IMR-90 (cell line): ENCODE measurements around the gene NTMT1. TPM values are rescaled to one million over a fixed set of nuclear protein-coding genes. Genes with fewer than 3 reads are reported as not detected.
A peak's percentile ranks its signal among the peaks of the same experiment; 100 is the strongest.

ENCODE experiments used
- ATAC-seq: fragments of 200-7000 bp; cut with Tn5 transposase; 2 replicates; pipeline ENCODE4 v1.9.1; 2020; ENCODE audit warnings: low read depth, mild to moderate bottlenecking, moderate library complexity
- BruUV-seq: library from RNA; stranded (reverse); fragments of 400-500 nt; replicated peaks from 2 replicates; lab custom pipeline; 2021; lab: Mats Ljungman, UMichigan
- CTCF ChIA-PET: fragments of 300-600 bp; formaldehyde crosslinking; extraction: SDS; loops from one replicate; lab custom pipeline; 2021; ENCODE audit warnings: antibody characterized with exemption; lab: Yijun Ruan, JAX
- POLR2A ChIA-PET: fragments of 300-600 bp; sonication (Branson Sonifier 250); formaldehyde crosslinking; loops from one replicate; lab custom pipeline; 2022; ENCODE audit warnings: antibody characterized with exemption; ENCODE audit not compliant: unreplicated experiment; lab: Charles Lee
- DNase-seq: peaks from one replicate; pipeline ENCODE4 v3.0.0; 2013
- H2AFZ ChIP-seq: replicated peaks from 2 replicates; pipeline ENCODE3; 2013; ENCODE audit warnings: low read length, mild to moderate bottlenecking; ENCODE audit not compliant: poor library complexity
- H2AK5ac ChIP-seq: 2 replicates; pipeline ENCODE4 v1.6.1; 2013; ENCODE audit warnings: low read depth, low read length, inconsistent platforms
- H2AK9ac ChIP-seq: replicated peaks from 2 replicates; pipeline ENCODE3; 2013; ENCODE audit warnings: mild to moderate bottlenecking, low read depth, low read length, moderate library complexity; ENCODE audit not compliant: poor library complexity
- H2BK120ac ChIP-seq: 2 replicates; pipeline ENCODE4 v1.6.1; 2013; ENCODE audit warnings: low read depth, low read length, inconsistent platforms
- H2BK15ac ChIP-seq: 3 replicates; pipeline ENCODE4 v1.6.1; 2013; ENCODE audit warnings: low read depth, low read length, inconsistent platforms
- H2BK20ac ChIP-seq: 2 replicates; pipeline ENCODE4 v1.6.1; 2013; ENCODE audit warnings: low read depth, mild to moderate bottlenecking, inconsistent platforms, low read length, moderate library complexity
- H2BK5ac ChIP-seq: 2 replicates; pipeline ENCODE4 v1.6.1; 2013; ENCODE audit warnings: mild to moderate bottlenecking, low read depth, low read length, inconsistent platforms; ENCODE audit not compliant: poor library complexity, severe bottlenecking
- H3K14ac ChIP-seq: replicated peaks from 2 replicates; pipeline ENCODE4 v1.6.1; 2013; ENCODE audit warnings: low read depth, low read length, inconsistent platforms
- H3K18ac ChIP-seq: 2 replicates; pipeline ENCODE4 v1.6.1; 2013; ENCODE audit warnings: low read depth, low read length, control low read depth
- H3K23ac ChIP-seq: 2 replicates; pipeline ENCODE4 v1.6.1; 2013; ENCODE audit warnings: low read depth, low read length, inconsistent platforms
- H3K27ac ChIP-seq: 2 replicates; pipeline ENCODE4 v1.5.1; 2013; ENCODE audit warnings: mild to moderate bottlenecking, control low read depth, low read length; ENCODE audit not compliant: insufficient read depth
- H3K27me3 ChIP-seq: 2 replicates; pipeline ENCODE4 v1.6.1; 2013; ENCODE audit warnings: low read length; ENCODE audit not compliant: control insufficient read depth, insufficient read depth
- H3K36me3 ChIP-seq: 2 replicates; pipeline ENCODE4 v1.6.1; 2013; ENCODE audit warnings: low read length, mixed read lengths; ENCODE audit not compliant: control insufficient read depth, insufficient read depth
- H3K4ac ChIP-seq: 2 replicates; pipeline ENCODE4 v1.6.1; 2013; ENCODE audit warnings: low read depth, low read length, inconsistent platforms
- H3K4me1 ChIP-seq: 2 replicates; pipeline ENCODE4 v1.6.1; 2013; ENCODE audit warnings: low read length, mixed read lengths; ENCODE audit not compliant: control insufficient read depth, insufficient read depth
- H3K4me2 ChIP-seq: 2 replicates; pipeline ENCODE4 v1.6.1; 2013; ENCODE audit warnings: low read depth, mild to moderate bottlenecking, control low read depth, low read length, moderate library complexity
- H3K4me3 ChIP-seq: 2 replicates; pipeline ENCODE4 v1.5.1; 2013; ENCODE audit warnings: low read depth, mild to moderate bottlenecking, control low read depth, low read length, moderate library complexity; ENCODE audit not compliant: insufficient read depth
- H3K56ac ChIP-seq: 2 replicates; pipeline ENCODE4 v1.6.1; 2013; ENCODE audit warnings: low read length, inconsistent platforms; ENCODE audit not compliant: insufficient read depth; ENCODE audit errors: extremely low read depth
- H3K79me1 ChIP-seq, 2 experiments: 2 replicates each; pipeline ENCODE4 v1.6.1; 2013; ENCODE audit warnings: low read length in 2 of 2, inconsistent platforms in 1 of 2, low read depth in 1 of 2
- H3K9ac ChIP-seq: 2 replicates; pipeline ENCODE4 v1.6.1; 2013; ENCODE audit warnings: low read depth, low read length, control low read depth
- H3K9me1 ChIP-seq: 2 replicates; pipeline ENCODE4 v1.6.1; 2013; ENCODE audit warnings: low read length, inconsistent platforms; ENCODE audit not compliant: insufficient read depth
- H3K9me3 ChIP-seq: 2 replicates; pipeline ENCODE4 v1.6.1; 2013; ENCODE audit warnings: low read length; ENCODE audit not compliant: control insufficient read depth, insufficient read depth
- H4K20me1 ChIP-seq: 2 replicates; pipeline ENCODE4 v1.6.1; 2013; ENCODE audit warnings: low read length, inconsistent platforms; ENCODE audit not compliant: insufficient read depth
- H4K5ac ChIP-seq: 2 replicates; pipeline ENCODE4 v1.6.1; 2013; ENCODE audit warnings: mild to moderate bottlenecking, low read depth, low read length, control low read depth
- H4K8ac ChIP-seq, 2 experiments: 2 replicates each; pipeline ENCODE4 v1.6.1; 2013; ENCODE audit warnings: low read depth in 2 of 2, low read length in 2 of 2, control low read depth in 1 of 2, inconsistent platforms in 1 of 2
- H4K91ac ChIP-seq: 2 replicates; pipeline ENCODE4 v1.6.1; 2013; ENCODE audit warnings: low read depth, low read length, inconsistent platforms; ENCODE audit not compliant: insufficient read depth
- BHLHE40 ChIP-seq: fragments of 150-350 bp; IDR thresholded peaks from 2 replicates; pipeline ENCODE4 v1.6.1; 2016; ENCODE audit warnings: mild to moderate bottlenecking, low read depth, low read length
- CEBPB ChIP-seq: IDR thresholded peaks from 2 replicates; pipeline ENCODE4 v1.6.1; 2012; ENCODE audit warnings: low read depth, low read length, improper control_type of control experiment
- CHD1 ChIP-seq: IDR thresholded peaks from 2 replicates; pipeline ENCODE4 v1.6.1; 2012; ENCODE audit warnings: low read depth, low read length, improper control_type of control experiment
- FOS ChIP-seq: fragments of 150-350 bp; IDR thresholded peaks from 2 replicates; pipeline ENCODE4 v1.6.1; 2016; ENCODE audit warnings: low read depth, low read length
- MAFK ChIP-seq: IDR thresholded peaks from 2 replicates; pipeline ENCODE4 v1.6.1; 2012; ENCODE audit warnings: low read depth, low read length, improper control_type of control experiment
- MAZ ChIP-seq: IDR thresholded peaks from 2 replicates; pipeline ENCODE4 v1.6.1; 2012; ENCODE audit warnings: low read depth, mild to moderate bottlenecking, low read length, improper control_type of control experiment, moderate library complexity, borderline replicate concordance
- MXI1 ChIP-seq: IDR thresholded peaks from 2 replicates; pipeline ENCODE4 v1.6.1; 2012; ENCODE audit warnings: low read depth, mild to moderate bottlenecking, low read length, moderate library complexity, borderline replicate concordance
- NFE2L2 ChIP-seq: fragments of 150-350 bp; IDR thresholded peaks from 2 replicates; pipeline ENCODE4 v1.6.1; 2016; ENCODE audit warnings: low read depth, mild to moderate bottlenecking, low read length
- POLR2A ChIP-seq: IDR thresholded peaks from 2 replicates; pipeline ENCODE4 v1.6.1; 2012; ENCODE audit warnings: mild to moderate bottlenecking, low read depth, low read length
- RAD21 ChIP-seq: IDR thresholded peaks from 2 replicates; pipeline ENCODE4 v1.6.1; 2012; ENCODE audit warnings: low read length, improper control_type of control experiment
- RCOR1 ChIP-seq: IDR thresholded peaks from 2 replicates; pipeline ENCODE4 v1.6.1; 2012; ENCODE audit warnings: mild to moderate bottlenecking, low read length, improper control_type of control experiment; ENCODE audit not compliant: insufficient replicate concordance
- RFX5 ChIP-seq: IDR thresholded peaks from 2 replicates; pipeline ENCODE4 v1.8.0; 2012; ENCODE audit warnings: low read depth, mild to moderate bottlenecking, low read length, moderate library complexity
- SMC3 ChIP-seq: fragments of 150-350 bp; IDR thresholded peaks from 2 replicates; pipeline ENCODE4 v1.6.1; 2016; ENCODE audit warnings: low read depth, mild to moderate bottlenecking, antibody characterized with exemption, low read length, moderate library complexity
- WGBS, 2 experiments: methylation state at CpG; one replicate each; pipeline versions ENCODE4 v1.1.5 to v1.1.7; 2013; ENCODE audit warnings: missing lambda C conversion rate in 2 of 2; ENCODE audit not compliant: insufficient read length in 1 of 2; ENCODE audit errors: extremely low coverage in 2 of 2; 5-methylcytosine and 5-hydroxymethylcytosine counted together
- dilution Hi-C: fragments of 300-500 bp; cut with HindIII; formaldehyde crosslinking; loops from one replicate; pipeline ENCODE4 v1.14.3; 2018; ENCODE audit warnings: low sequenced_read_pairs; ENCODE audit not compliant: unreplicated experiment
- in situ Hi-C: fragments of 300-500 bp; cut with MboI; formaldehyde crosslinking; loops from 3 replicates; pipeline ENCODE4 v1.14.3; 2019; ENCODE audit warnings: low sequenced_read_pairs, inconsistent platforms, mixed read lengths
- intact Hi-C: fragments of 100-400 bp; cut with micrococcal nuclease; formaldehyde crosslinking; loops from 2 replicates; pipeline ENCODE4 v1.10.0; 2022
- polyA plus RNA-seq, 3 experiments: library from polyadenylated mRNA; depleted of rRNA; stranded (reverse); fragments of >200 nt; gene quantifications; 2 replicates each; pipeline ENCODE4 v1.2.3, GENCODE V29; 2012; ENCODE audit warnings: low replicate concordance in 1 of 3
- total RNA-seq: library from RNA; depleted of rRNA; stranded (reverse); fragments of >200 nt; gene quantifications from 2 replicates; pipeline ENCODE4 v1.2.3, GENCODE V29; 2012
- TF ChIP-seq, protein P1 (sequence below): fragments of 150-350 bp; IDR thresholded peaks from 2 replicates; pipeline ENCODE4 v1.6.1; 2017; ENCODE audit warnings: mild to moderate bottlenecking, antibody characterized with exemption, low read length, low read depth
- TF ChIP-seq, protein P2 (sequence below): fragments of 150-350 bp; IDR thresholded peaks from 2 replicates; pipeline ENCODE4 v1.6.1; 2016; ENCODE audit warnings: low read depth, mild to moderate bottlenecking, low read length, moderate library complexity, borderline replicate concordance
- TF ChIP-seq, protein P3 (sequence below): conservative IDR thresholded peaks from 2 replicates; pipeline ENCODE4 v1.5.1; 2012; ENCODE audit warnings: mild to moderate bottlenecking, low read depth, low read length, improper control_type of control experiment

The NTMT1 gene
- total and polyA plus RNA-seq, 2 of the 4 experiments (the other 2 are of a cell fraction), result 68.1 to 88.1 TPM

DNA sequence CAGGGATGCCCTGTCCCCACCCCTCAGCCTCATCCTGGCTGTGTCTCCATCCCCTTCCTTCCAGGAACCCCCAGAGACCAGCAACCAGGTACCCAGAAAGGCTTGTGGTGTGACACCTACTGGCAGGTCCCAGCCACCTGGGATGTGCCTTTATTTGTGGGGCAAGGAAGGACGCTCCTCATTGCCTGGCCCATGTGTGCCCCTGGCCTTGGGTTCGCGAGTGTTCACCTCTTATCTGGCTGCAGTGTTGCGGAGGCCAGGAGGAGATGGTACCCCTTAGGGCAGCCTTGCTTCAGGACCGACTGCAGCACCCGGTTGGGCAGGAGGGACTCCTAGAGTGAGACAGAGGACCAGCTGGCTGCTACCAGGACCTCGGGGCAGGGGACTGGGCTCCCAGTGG, 13.8 kb upstream of the NTMT1 start:
- Histone ChIP-seq H3K14ac (no peak overlapping the region), H2BK5ac (no peak overlapping the region), H2AK5ac (peak overlapping the region; percentile 48; the same call in 1 of the 2 replicates), H3K4me3 (no peak overlapping the region), H4K8ac (no peak overlapping the region), H3K27me3 (no peaks in the 10 kb centered on the region), H3K4ac (no peak overlapping the region), H2BK20ac (no peak overlapping the region), H3K4me1 (peaks cover 16% of the 10 kb centered on the region), H2AFZ (no peak overlapping the region), H4K5ac (no peak overlapping the region), H2AK9ac (no peak overlapping the region), H4K91ac (no peak overlapping the region), H3K4me2 (no peak overlapping the region), H3K23ac (no peak overlapping the region), H3K27ac (no peak overlapping the region), H3K9ac (no peak overlapping the region), H3K56ac (no peak overlapping the region), H3K36me3 (no peaks in the 10 kb centered on the region), H3K9me3 (no peaks in the 10 kb centered on the region), H3K18ac (no peak overlapping the region), H4K20me1 (no peaks in the 10 kb centered on the region), H3K9me1 (no peaks in the 10 kb centered on the region; the same call in 1 of the 2 replicates), H2BK120ac (no peak overlapping the region), H3K79me1 (peaks cover 0 to 9% of the 10 kb centered on the region in 2 experiments; a peak in 2 of 4 replicates), H2BK15ac (no peak overlapping the region)
- ChIA-PET CTCF (interaction anchor here (1.3 to 2.1 kb wide), 3 partner anchors 9 to 480 kb away, joined by 3 to 11 read pairs (median 3); partner anchors contain the start of gene C9orf50), POLR2A (no interaction called here)
- WGBS, 2 experiments, result 69% methylated on average over 3 of the region's 7 CpGs; no CpG with 5 or more reads in 1 of the 2 experiments
- BruUV-seq, result no TSS peak
- ATAC-seq, result no peak
- intact Hi-C loops, result loop anchor here (5.0 kb wide), 1 partner anchor 280 kb away; no protein-coding TSS in a partner anchor
- TF ChIP-seq POLR2A (no peak), RCOR1 (no peak), NFE2L2 (no peak), MXI1 (no peak), RAD21 (no peak), CHD1 (no peak), MAFK (no peak), CEBPB (no peak), RFX5 (no peak), SMC3 (no peak), MAZ (no peak), BHLHE40 (no peak), FOS (no peak)
- TF ChIP-seq, protein P1, sequence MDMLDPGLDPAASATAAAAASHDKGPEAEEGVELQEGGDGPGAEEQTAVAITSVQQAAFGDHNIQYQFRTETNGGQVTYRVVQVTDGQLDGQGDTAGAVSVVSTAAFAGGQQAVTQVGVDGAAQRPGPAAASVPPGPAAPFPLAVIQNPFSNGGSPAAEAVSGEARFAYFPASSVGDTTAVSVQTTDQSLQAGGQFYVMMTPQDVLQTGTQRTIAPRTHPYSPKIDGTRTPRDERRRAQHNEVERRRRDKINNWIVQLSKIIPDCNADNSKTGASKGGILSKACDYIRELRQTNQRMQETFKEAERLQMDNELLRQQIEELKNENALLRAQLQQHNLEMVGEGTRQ, result no peak
- TF ChIP-seq, protein P2, sequence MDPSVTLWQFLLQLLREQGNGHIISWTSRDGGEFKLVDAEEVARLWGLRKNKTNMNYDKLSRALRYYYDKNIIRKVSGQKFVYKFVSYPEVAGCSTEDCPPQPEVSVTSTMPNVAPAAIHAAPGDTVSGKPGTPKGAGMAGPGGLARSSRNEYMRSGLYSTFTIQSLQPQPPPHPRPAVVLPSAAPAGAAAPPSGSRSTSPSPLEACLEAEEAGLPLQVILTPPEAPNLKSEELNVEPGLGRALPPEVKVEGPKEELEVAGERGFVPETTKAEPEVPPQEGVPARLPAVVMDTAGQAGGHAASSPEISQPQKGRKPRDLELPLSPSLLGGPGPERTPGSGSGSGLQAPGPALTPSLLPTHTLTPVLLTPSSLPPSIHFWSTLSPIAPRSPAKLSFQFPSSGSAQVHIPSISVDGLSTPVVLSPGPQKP, result no peak
- TF ChIP-seq, protein P3, sequence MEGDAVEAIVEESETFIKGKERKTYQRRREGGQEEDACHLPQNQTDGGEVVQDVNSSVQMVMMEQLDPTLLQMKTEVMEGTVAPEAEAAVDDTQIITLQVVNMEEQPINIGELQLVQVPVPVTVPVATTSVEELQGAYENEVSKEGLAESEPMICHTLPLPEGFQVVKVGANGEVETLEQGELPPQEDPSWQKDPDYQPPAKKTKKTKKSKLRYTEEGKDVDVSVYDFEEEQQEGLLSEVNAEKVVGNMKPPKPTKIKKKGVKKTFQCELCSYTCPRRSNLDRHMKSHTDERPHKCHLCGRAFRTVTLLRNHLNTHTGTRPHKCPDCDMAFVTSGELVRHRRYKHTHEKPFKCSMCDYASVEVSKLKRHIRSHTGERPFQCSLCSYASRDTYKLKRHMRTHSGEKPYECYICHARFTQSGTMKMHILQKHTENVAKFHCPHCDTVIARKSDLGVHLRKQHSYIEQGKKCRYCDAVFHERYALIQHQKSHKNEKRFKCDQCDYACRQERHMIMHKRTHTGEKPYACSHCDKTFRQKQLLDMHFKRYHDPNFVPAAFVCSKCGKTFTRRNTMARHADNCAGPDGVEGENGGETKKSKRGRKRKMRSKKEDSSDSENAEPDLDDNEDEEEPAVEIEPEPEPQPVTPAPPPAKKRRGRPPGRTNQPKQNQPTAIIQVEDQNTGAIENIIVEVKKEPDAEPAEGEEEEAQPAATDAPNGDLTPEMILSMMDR, result no peak
- in situ Hi-C loops, result no loop called here
- dilution Hi-C loops, result no loop called here
- no peak for DNase-seq
